ENCODE data around the gene ACTN1.
A peak's percentile ranks its signal among the peaks of the same experiment; 100 is the strongest.

The ACTN1 gene

DNA sequence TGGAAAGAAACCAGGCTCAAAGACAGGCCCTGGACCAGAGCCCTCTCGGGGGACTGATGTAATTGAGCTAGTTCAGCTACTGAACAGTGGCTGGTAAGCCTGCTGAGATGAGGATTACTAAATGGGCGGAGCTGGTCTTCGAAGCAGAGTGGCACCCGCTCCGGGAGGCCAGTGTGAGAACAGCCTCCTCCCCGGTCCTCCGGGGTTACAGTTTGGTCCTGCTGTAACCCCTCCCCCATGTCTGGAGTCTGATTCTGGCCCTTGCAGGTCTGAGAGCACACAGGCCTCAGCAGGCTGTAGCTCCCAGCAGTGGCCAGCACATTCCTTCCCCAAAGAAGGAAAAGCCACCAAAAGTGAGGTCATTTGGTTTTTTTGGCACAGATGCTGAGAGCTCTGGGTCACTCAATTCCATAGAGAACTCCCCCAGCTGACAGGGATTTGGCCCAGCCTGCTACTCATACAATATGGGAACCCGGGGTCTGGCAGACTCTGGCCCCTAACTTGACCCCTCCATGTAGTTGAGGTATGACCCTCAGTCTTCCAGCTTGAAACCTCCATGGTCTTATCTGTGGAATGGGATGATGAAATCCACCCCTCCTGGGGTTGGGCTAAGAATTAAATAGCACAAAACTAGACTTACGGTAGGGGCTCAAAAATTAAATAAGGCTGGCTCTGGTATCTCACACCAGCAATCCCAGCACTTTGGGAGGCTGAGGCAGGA, 39.0 kb downstream of the ACTN1 start (continued):
- TF ChIP-seq WT1 (tag by site-specific recombination; IDR thresholded peaks at IDR 0.05) = 0 out of 2 replicates have a peak, but pooled peaks have one; percentile 7
- no peak for TF ChIP-seq ZNF571 (tag by site-specific recombination; IDR thresholded peaks at IDR 0.05)
- no peak for TF ChIP-seq ZNF549 (tag by site-specific recombination; IDR thresholded peaks at IDR 0.05)
- TF ChIP-seq, protein P1, sequence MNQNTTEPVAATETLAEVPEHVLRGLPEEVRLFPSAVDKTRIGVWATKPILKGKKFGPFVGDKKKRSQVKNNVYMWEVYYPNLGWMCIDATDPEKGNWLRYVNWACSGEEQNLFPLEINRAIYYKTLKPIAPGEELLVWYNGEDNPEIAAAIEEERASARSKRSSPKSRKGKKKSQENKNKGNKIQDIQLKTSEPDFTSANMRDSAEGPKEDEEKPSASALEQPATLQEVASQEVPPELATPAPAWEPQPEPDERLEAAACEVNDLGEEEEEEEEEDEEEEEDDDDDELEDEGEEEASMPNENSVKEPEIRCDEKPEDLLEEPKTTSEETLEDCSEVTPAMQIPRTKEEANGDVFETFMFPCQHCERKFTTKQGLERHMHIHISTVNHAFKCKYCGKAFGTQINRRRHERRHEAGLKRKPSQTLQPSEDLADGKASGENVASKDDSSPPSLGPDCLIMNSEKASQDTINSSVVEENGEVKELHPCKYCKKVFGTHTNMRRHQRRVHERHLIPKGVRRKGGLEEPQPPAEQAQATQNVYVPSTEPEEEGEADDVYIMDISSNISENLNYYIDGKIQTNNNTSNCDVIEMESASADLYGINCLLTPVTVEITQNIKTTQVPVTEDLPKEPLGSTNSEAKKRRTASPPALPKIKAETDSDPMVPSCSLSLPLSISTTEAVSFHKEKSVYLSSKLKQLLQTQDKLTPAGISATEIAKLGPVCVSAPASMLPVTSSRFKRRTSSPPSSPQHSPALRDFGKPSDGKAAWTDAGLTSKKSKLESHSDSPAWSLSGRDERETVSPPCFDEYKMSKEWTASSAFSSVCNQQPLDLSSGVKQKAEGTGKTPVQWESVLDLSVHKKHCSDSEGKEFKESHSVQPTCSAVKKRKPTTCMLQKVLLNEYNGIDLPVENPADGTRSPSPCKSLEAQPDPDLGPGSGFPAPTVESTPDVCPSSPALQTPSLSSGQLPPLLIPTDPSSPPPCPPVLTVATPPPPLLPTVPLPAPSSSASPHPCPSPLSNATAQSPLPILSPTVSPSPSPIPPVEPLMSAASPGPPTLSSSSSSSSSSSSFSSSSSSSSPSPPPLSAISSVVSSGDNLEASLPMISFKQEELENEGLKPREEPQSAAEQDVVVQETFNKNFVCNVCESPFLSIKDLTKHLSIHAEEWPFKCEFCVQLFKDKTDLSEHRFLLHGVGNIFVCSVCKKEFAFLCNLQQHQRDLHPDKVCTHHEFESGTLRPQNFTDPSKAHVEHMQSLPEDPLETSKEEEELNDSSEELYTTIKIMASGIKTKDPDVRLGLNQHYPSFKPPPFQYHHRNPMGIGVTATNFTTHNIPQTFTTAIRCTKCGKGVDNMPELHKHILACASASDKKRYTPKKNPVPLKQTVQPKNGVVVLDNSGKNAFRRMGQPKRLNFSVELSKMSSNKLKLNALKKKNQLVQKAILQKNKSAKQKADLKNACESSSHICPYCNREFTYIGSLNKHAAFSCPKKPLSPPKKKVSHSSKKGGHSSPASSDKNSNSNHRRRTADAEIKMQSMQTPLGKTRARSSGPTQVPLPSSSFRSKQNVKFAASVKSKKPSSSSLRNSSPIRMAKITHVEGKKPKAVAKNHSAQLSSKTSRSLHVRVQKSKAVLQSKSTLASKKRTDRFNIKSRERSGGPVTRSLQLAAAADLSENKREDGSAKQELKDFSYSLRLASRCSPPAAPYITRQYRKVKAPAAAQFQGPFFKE (tag by site-specific recombination; IDR thresholded peaks at IDR 0.05; ENCODE audit: borderline replicate concordance) = no peak
- TF ChIP-seq ZXDB (tag by site-specific recombination; IDR thresholded peaks at IDR 0.05) = peak; percentile 59
- TF ChIP-seq OVOL3 (tag by site-specific recombination; IDR thresholded peaks at IDR 0.05) = no peak
- TF ChIP-seq, protein P2, sequence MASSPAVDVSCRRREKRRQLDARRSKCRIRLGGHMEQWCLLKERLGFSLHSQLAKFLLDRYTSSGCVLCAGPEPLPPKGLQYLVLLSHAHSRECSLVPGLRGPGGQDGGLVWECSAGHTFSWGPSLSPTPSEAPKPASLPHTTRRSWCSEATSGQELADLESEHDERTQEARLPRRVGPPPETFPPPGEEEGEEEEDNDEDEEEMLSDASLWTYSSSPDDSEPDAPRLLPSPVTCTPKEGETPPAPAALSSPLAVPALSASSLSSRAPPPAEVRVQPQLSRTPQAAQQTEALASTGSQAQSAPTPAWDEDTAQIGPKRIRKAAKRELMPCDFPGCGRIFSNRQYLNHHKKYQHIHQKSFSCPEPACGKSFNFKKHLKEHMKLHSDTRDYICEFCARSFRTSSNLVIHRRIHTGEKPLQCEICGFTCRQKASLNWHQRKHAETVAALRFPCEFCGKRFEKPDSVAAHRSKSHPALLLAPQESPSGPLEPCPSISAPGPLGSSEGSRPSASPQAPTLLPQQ (tag by site-specific recombination; IDR thresholded peaks at IDR 0.05) = peak; percentile 35; the same call in 1 of the 2 replicates
- TF ChIP-seq ZNF16 (tag by site-specific recombination; IDR thresholded peaks at IDR 0.05; ENCODE audit: low read depth) = no peak
- TF ChIP-seq, protein P3, sequence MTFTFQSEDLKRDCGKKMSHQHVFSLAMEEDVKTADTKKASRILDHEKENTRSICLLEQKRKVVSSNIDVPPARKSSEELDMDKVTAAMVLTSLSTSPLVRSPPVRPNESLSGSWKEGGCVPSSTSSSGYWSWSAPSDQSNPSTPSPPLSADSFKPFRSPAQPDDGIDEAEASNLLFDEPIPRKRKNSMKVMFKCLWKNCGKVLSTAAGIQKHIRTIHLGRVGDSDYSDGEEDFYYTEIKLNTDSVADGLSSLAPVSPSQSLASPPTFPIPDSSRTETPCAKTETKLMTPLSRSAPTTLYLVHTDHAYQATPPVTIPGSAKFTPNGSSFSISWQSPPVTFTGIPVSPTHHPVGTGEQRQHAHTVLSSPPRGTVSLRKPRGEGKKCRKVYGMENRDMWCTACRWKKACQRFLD (tag by site-specific recombination; IDR thresholded peaks at IDR 0.05) = no peak
- TF ChIP-seq ZFHX2 (tag by site-specific recombination; conservative IDR thresholded peaks at IDR 0.05) = no peak
- no peak for TF ChIP-seq ZNF266 (tag by site-specific recombination; IDR thresholded peaks at IDR 0.05; ENCODE audit: low read depth)

DNA sequence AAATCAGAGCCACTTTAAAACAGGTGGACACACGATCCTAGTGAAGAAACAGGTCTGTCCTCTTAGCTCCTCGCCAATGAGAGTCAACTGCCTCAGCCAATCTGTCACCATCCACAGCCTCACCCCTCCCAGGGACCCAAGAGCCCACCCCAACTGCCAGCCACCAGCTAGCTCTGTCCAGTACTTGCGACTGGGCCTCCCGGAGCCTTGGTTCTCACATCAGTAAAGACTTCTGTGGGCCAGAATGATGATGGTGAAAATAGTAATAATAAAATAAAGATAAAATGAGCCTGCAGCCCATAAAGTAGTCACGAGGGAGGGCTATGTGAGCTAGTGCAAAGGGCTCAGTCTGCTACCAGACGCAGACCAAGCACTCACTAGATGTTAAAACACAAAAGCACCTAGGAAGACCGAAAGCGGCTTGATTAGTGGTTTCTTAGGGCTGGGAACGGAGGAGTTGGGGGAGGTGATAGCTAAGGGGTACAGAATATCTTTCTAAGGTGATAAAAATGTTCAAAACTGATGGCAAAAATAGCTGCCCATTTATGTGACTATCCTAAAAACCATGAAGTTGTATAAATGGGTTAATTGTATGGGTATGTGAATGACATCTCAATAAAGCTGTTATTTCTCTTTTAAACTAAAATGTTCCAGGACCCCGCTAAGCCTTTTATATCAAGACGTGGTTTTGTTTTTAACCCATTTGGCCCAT, 39.8 kb downstream of the ACTN1 start:
- Histone ChIP-seq H3K36me3 (ENCODE audit: control insufficient read depth in 2 of 2, insufficient read depth in 1 of 2, low read length in 2 of 2) (no peaks in the 10 kb centered on the region), H3K9me3 (ENCODE audit: control insufficient read depth, insufficient read depth, low read depth, low read length) (no peaks in the 10 kb centered on the region), H3K4me1 (ENCODE audit: control insufficient read depth, insufficient read depth, low read length) (peaks cover 11% of the 10 kb centered on the region), H3K4me3 (ENCODE audit: low read depth, low read length) (no peak overlapping the region), H3K27ac (ENCODE audit: extremely low read depth, low read depth, low read length) (peak overlapping the region; percentile 29; the same call in 1 of the 2 replicates)
- TF ChIP-seq ZNF596 (tag by site-specific recombination; IDR thresholded peaks at IDR 0.05) (no peak), ZNF335 (tag by site-specific recombination; conservative IDR thresholded peaks at IDR 0.05) (peak; percentile 49), ZFP3 (tag by site-specific recombination; IDR thresholded peaks at IDR 0.05; ENCODE audit: low read depth) (no peak)
- CTCF ChIA-PET = interaction anchor here (0.6 to 5.1 kb wide), 15 partner anchors 8 to 168 kb away, joined by 3 to 41 read pairs (median 5); no protein-coding TSS in a partner anchor
- POLR2A ChIA-PET = interaction anchor here (0.5 to 1.8 kb wide), 11 partner anchors 11 to 252 kb away, joined by 3 to 16 read pairs (median 3); partner anchors contain the start of genes ACTN1 and EXD2
